H9 (cell line): Measurements from ENCODE around the gene C16orf86. TPM values are rescaled to one million over a fixed set of nuclear protein-coding genes. Genes with fewer than 3 reads are reported as not detected.

Experiments used
- DNase-seq: peaks from one replicate; pipeline ENCODE4 v3.0.0-alpha.2; 2017
- H2AFZ ChIP-seq: one replicate; pipeline ENCODE4 v1.6.1; 2013; ENCODE audit warnings: mild to moderate bottlenecking, low read length, control low read depth, moderate library complexity
- H2AK5ac ChIP-seq: 2 replicates; pipeline ENCODE4 v1.6.1; 2013; ENCODE audit warnings: low read length, control low read depth, mixed read lengths; ENCODE audit not compliant: insufficient read length
- H2BK120ac ChIP-seq: one replicate; pipeline ENCODE4 v1.6.1; 2013; ENCODE audit warnings: low read depth, mild to moderate bottlenecking, low read length, control low read depth, inconsistent platforms; ENCODE audit not compliant: poor library complexity, severe bottlenecking
- H2BK12ac ChIP-seq: 2 replicates; pipeline ENCODE4 v1.6.1; 2013; ENCODE audit warnings: low read length, control low read depth, mixed read lengths, low read depth; ENCODE audit not compliant: insufficient read length
- H2BK15ac ChIP-seq: 2 replicates; pipeline ENCODE4 v1.6.1; 2013; ENCODE audit warnings: low read depth, low read length, control low read depth
- H2BK20ac ChIP-seq: one replicate; pipeline ENCODE4 v1.6.1; 2013; ENCODE audit warnings: low read depth, mild to moderate bottlenecking, low read length, control low read depth, inconsistent platforms; ENCODE audit not compliant: poor library complexity, severe bottlenecking
- H2BK5ac ChIP-seq: 2 replicates; pipeline ENCODE4 v1.6.1; 2013; ENCODE audit warnings: low read length, control low read depth, mixed read lengths; ENCODE audit not compliant: insufficient read length
- H3K14ac ChIP-seq: 2 replicates; pipeline ENCODE4 v1.6.1; 2013; ENCODE audit warnings: low read length, control low read depth; ENCODE audit not compliant: insufficient read depth
- H3K18ac ChIP-seq: 2 replicates; pipeline ENCODE4 v1.6.1; 2013; ENCODE audit warnings: low read depth, mild to moderate bottlenecking, mixed read lengths, low read length, control low read depth; ENCODE audit not compliant: insufficient read length
- H3K23ac ChIP-seq: 2 replicates; pipeline ENCODE4 v1.6.1; 2013; ENCODE audit warnings: low read length, control low read depth, mixed read lengths, low read depth; ENCODE audit not compliant: insufficient read length
- H3K23me2 ChIP-seq: 2 replicates; pipeline ENCODE4 v1.6.1; 2013; ENCODE audit warnings: low read depth, mild to moderate bottlenecking, mixed read lengths, low read length, control low read depth; ENCODE audit not compliant: insufficient read length, poor library complexity, severe bottlenecking
- H3K27ac ChIP-seq: 2 replicates; pipeline ENCODE4 v1.5.1; 2013; ENCODE audit warnings: low read length, control low read depth, mixed read lengths, low read depth; ENCODE audit not compliant: insufficient read length
- H3K27me3 ChIP-seq: 2 replicates; pipeline ENCODE4 v1.6.1; 2013; ENCODE audit warnings: low read length, control low read depth, inconsistent platforms; ENCODE audit not compliant: insufficient read depth
- H3K4ac ChIP-seq: 2 replicates; pipeline ENCODE4 v1.6.1; 2013; ENCODE audit warnings: low read depth, mild to moderate bottlenecking, control low read depth, inconsistent platforms, low read length, moderate library complexity
- H3K4me1 ChIP-seq: 2 replicates; pipeline ENCODE4 v1.6.1; 2013; ENCODE audit warnings: low read length, control low read depth, inconsistent platforms; ENCODE audit not compliant: insufficient read depth
- H3K4me2 ChIP-seq: 2 replicates; pipeline ENCODE4 v1.6.1; 2013; ENCODE audit warnings: low read length, control low read depth, mixed read lengths; ENCODE audit not compliant: insufficient read length, insufficient read depth
- H3K56ac ChIP-seq: 2 replicates; pipeline ENCODE4 v1.6.1; 2013; ENCODE audit warnings: low read depth, mild to moderate bottlenecking, mixed read lengths, low read length, control low read depth; ENCODE audit not compliant: insufficient read length
- H3K79me1 ChIP-seq: 2 replicates; pipeline ENCODE4 v1.6.1; 2013; ENCODE audit warnings: low read depth, mild to moderate bottlenecking, moderate library complexity, low read length, control low read depth, inconsistent platforms; ENCODE audit not compliant: insufficient read depth, poor library complexity, severe bottlenecking
- H3K79me2 ChIP-seq: 2 replicates; pipeline ENCODE4 v1.6.1; 2013; ENCODE audit warnings: low read length, control low read depth, inconsistent platforms; ENCODE audit not compliant: insufficient read depth
- H3K9ac ChIP-seq: 2 replicates; pipeline ENCODE4 v1.6.1; 2013; ENCODE audit warnings: low read length, control low read depth, mixed read lengths; ENCODE audit not compliant: insufficient read length; ENCODE audit errors: extremely low read depth
- H3K9me3 ChIP-seq: one replicate; pipeline ENCODE4 v1.6.1; 2013; ENCODE audit warnings: low read depth, low read length, inconsistent platforms; ENCODE audit not compliant: control insufficient read depth
- H3T11ph ChIP-seq: one replicate; pipeline ENCODE4 v1.6.1; 2013; ENCODE audit warnings: mild to moderate bottlenecking, low read length, control low read depth, inconsistent platforms
- H4K20me1 ChIP-seq: one replicate; pipeline ENCODE4 v1.6.1; 2013; ENCODE audit not compliant: control insufficient read depth, insufficient read length, insufficient read depth
- H4K5ac ChIP-seq: 2 replicates; pipeline ENCODE4 v1.6.1; 2013; ENCODE audit warnings: low read depth, mild to moderate bottlenecking, mixed read lengths, low read length, control low read depth; ENCODE audit not compliant: insufficient read length
- H4K8ac ChIP-seq: replicated peaks from 2 replicates; pipeline ENCODE4 v1.6.1; 2013; ENCODE audit warnings: low read length, control low read depth, mixed read lengths, low read depth; ENCODE audit not compliant: insufficient read length
- H4K91ac ChIP-seq: 2 replicates; pipeline ENCODE4 v1.6.1; 2013; ENCODE audit warnings: low read depth, mild to moderate bottlenecking, moderate library complexity, mixed read lengths, low read length, control low read depth; ENCODE audit not compliant: insufficient read length
- H3K27ac Mint-ChIP-seq, 3 experiments: 2 replicates in 2 of 3; 3 replicates in 1 of 3; pipeline ENCODE4 v1.8.0; 2020 to 2021; ENCODE audit warnings: mixed read lengths in 3 of 3, mild to moderate bottlenecking in 1 of 3, moderate library complexity in 1 of 3
- H3K27me3 Mint-ChIP-seq: 2 replicates; pipeline ENCODE4 v1.8.0; 2021; ENCODE audit warnings: low read depth, mild to moderate bottlenecking, moderate library complexity, mixed read lengths
- H3K36me3 Mint-ChIP-seq, 3 experiments: 2 replicates in 2 of 3; 3 replicates in 1 of 3; pipeline ENCODE4 v1.8.0; 2020 to 2021; ENCODE audit warnings: low read depth in 3 of 3, mixed read lengths in 3 of 3; ENCODE audit not compliant: insufficient read depth in 1 of 3
- H3K4me1 Mint-ChIP-seq, 2 experiments: 2 replicates each; pipeline ENCODE4 v1.8.0; 2020; ENCODE audit warnings: mixed read lengths in 2 of 2
- H3K4me3 Mint-ChIP-seq, 2 experiments: 2 replicates in 1 of 2; 3 replicates in 1 of 2; pipeline ENCODE4 v1.8.0; 2020 to 2021; ENCODE audit warnings: mild to moderate bottlenecking in 2 of 2, mixed read lengths in 2 of 2, moderate library complexity in 1 of 2
- H3K9me3 Mint-ChIP-seq, 2 experiments: 2 replicates in 1 of 2; 3 replicates in 1 of 2; pipeline ENCODE4 v1.8.0; 2020; ENCODE audit warnings: mild to moderate bottlenecking in 2 of 2, mixed read lengths in 2 of 2, moderate library complexity in 1 of 2
- WGBS: extraction: QIAGEN DNeasy Blood & Tissue Kit; methylation state at CpG from one replicate; pipeline ENCODE4 v1.1.7; 2013; ENCODE audit warnings: missing lambda C conversion rate, low lambda C conversion rate, mixed read lengths; ENCODE audit not compliant: insufficient read length; ENCODE audit errors: extremely low coverage; 5-methylcytosine and 5-hydroxymethylcytosine counted together
- total RNA-seq: library from RNA; stranded (reverse); gene quantifications from 2 replicates; pipeline ENCODE4 v1.2.1, GENCODE V29; 2021
- TF ChIP-seq, protein P1 (sequence below): fragments of 200-600 bp; sonication (generic); conservative IDR thresholded peaks from 3 replicates; pipeline ENCODE4 v1.8.0; 2021; ENCODE audit warnings: antibody characterized with exemption, mild to moderate bottlenecking

C16orf86 gene
- total RNA-seq, 1 experiment from 2014 or later: 1.5 TPM

DNA sequence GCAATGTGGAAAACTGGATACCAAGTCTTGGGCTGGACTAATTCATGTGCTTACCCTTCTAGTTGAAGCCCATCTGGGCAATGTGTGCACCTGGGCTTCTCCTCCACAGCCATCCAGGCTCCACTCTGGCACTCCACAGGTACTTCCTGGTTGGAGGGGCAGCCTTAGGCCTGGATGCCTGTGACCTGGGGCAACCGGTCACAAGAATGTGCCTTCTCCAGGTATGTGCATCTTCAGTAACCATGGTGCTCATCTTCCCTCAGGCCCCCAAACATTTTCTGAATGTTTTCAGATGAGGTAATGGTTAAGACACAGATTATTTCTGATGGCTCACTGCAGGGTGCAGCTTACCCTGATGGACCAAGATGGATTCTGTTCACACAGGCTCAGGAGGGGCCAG is 11.1 kb downstream of the C16orf86 start:
- H3K9ac ChIP-seq: no peak overlapping the region
- H3K27me3 Mint-ChIP-seq: no peaks in the 10 kb centered on the region
- peaks cover 0 to 12% (median 4%) of the 10 kb centered on the region in 3 experiments; a peak in 4 of 7 replicates for H3K36me3 Mint-ChIP-seq
- TF ChIP-seq, protein P1, sequence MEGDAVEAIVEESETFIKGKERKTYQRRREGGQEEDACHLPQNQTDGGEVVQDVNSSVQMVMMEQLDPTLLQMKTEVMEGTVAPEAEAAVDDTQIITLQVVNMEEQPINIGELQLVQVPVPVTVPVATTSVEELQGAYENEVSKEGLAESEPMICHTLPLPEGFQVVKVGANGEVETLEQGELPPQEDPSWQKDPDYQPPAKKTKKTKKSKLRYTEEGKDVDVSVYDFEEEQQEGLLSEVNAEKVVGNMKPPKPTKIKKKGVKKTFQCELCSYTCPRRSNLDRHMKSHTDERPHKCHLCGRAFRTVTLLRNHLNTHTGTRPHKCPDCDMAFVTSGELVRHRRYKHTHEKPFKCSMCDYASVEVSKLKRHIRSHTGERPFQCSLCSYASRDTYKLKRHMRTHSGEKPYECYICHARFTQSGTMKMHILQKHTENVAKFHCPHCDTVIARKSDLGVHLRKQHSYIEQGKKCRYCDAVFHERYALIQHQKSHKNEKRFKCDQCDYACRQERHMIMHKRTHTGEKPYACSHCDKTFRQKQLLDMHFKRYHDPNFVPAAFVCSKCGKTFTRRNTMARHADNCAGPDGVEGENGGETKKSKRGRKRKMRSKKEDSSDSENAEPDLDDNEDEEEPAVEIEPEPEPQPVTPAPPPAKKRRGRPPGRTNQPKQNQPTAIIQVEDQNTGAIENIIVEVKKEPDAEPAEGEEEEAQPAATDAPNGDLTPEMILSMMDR: no peak
- peaks cover 3% of the 10 kb centered on the region for H4K20me1 ChIP-seq
- no peaks in the 10 kb centered on the region for H3K4me1 ChIP-seq
- no peak overlapping the region for H3K23ac ChIP-seq
- H3K9me3 ChIP-seq: no peaks in the 10 kb centered on the region
- no peak overlapping the region for H2BK15ac ChIP-seq
- H3K79me1 ChIP-seq: no peaks in the 10 kb centered on the region
- no peaks in the 10 kb centered on the region for H3K4me1 Mint-ChIP-seq
- H2BK20ac ChIP-seq: no peak overlapping the region
- DNase-seq: peak; percentile 61
- no peak overlapping the region for H3K4me2 ChIP-seq
- no peak overlapping the region for H3K18ac ChIP-seq
- H4K8ac ChIP-seq: no peak overlapping the region
- H3K56ac ChIP-seq: no peak overlapping the region
- WGBS: no CpG with 5 or more reads among the region's 1 CpG
- no peak overlapping the region for H2AK5ac ChIP-seq
- no peak overlapping the region for H3K14ac ChIP-seq
- no peaks in the 10 kb centered on the region for H3K23me2 ChIP-seq
- no peak overlapping the region for H3K4ac ChIP-seq
- H3K79me2 ChIP-seq: no peaks in the 10 kb centered on the region
- no peak overlapping the region for H2BK12ac ChIP-seq
- no peaks in the 10 kb centered on the region for H3K9me3 Mint-ChIP-seq
- no peak overlapping the region for H3T11ph ChIP-seq
- no peaks in the 10 kb centered on the region for H3K27me3 ChIP-seq
- peak overlapping the region in 1 of 3 experiments; percentile 79; a peak in 2 of 7 replicates for H3K27ac Mint-ChIP-seq
- H4K91ac ChIP-seq: no peak overlapping the region
- no peak overlapping the region for H2AFZ ChIP-seq
- H3K4me3 Mint-ChIP-seq: no peak overlapping the region
- no peak overlapping the region for H3K27ac ChIP-seq
- no peak overlapping the region for H4K5ac ChIP-seq
- no peak overlapping the region for H2BK5ac ChIP-seq
- H2BK120ac ChIP-seq: no peak overlapping the region
